GM19452 (cell line): ENCODE data around the gene SDE2.
"Not testable (repeated sequence)": the region's sequence is repeated elsewhere in the genome, so short reads cannot be mapped to it uniquely, and the experiment has no call there.

Experiments used
- ATAC-seq: cut with Tn5 transposase; IDR thresholded peaks from one replicate; pipeline ENCODE4 v1.9.1; 2021; ENCODE audit not compliant: unreplicated experiment

SDE2 gene

DNA sequence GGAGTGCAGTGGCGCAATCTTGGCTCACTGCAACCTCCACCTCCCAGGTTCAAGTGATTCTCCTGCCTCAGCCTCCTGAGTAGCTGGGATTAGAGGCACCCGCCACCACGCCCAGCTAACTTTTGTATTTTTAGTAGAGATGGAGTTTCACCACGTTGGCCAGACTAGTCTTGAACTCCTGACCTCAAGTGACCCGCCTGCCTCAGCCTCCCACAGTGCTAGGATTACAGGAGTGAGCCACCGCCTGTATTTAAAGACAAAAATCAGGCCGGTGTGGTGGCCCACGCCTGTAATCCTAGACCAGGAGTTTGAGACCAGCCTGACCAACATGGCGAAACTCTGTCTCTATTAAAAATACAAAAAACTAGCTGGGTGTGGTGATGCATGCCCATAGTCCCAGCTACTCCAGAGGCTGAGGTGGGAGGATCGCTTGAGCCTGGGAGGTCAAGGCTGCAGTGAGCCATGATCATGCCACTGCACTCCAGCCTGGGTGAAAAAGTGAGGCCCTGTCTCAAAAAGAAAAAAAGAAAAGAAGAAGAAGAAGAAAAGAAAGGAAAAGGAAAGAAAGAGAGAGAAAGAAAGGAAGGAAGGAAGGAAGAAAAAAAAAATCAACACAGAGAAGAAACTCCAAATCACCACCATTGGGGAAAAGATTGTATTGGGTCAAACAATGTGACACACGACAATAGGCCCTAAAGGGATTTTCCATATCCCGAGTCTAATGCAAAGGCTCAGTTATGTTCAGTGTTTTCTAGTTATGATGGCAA is 8.2 kb upstream of the SDE2 start:
- not testable (repeated sequence) for ATAC-seq

DNA sequence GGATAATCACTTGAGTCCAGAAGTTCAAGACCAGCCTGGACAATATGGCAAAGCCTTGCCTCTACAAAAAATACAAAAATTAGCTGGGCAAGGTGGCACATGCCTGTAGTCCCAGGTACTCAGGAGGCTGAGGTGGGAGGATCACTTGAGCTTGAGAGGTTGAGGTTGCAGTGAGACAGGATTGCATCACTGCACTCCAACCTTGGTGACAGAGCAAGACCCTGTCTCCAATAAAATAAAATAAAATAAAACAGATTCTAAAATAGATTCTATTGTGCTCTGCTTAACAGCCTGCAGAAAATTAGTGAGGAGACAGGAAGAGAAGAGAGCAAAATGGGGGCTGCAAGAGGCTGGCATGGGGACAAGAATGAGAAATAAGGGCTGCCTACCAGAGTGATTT is 7.5 kb upstream of the SDE2 start:
- ATAC-seq = no peak

DNA sequence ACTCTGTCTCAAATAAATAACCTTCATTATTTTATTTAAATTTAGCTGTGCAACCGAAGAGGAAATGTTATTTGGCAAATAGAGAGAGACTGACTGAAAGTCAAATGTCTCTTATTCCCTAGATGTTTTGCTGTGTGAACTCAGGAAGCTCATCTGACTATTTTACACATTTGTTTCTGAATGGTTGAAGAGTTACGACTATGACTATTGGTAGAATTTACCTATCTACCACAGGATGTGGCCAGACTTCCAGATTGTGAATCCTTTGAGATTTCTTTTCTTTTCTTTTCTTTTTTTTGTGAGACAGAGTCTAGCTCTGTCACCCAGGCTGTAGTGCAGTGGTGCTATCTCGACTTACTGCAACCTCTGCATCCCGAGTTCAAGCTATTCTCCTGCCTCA is 5.3 kb upstream of the SDE2 start:
- no peak for ATAC-seq

DNA sequence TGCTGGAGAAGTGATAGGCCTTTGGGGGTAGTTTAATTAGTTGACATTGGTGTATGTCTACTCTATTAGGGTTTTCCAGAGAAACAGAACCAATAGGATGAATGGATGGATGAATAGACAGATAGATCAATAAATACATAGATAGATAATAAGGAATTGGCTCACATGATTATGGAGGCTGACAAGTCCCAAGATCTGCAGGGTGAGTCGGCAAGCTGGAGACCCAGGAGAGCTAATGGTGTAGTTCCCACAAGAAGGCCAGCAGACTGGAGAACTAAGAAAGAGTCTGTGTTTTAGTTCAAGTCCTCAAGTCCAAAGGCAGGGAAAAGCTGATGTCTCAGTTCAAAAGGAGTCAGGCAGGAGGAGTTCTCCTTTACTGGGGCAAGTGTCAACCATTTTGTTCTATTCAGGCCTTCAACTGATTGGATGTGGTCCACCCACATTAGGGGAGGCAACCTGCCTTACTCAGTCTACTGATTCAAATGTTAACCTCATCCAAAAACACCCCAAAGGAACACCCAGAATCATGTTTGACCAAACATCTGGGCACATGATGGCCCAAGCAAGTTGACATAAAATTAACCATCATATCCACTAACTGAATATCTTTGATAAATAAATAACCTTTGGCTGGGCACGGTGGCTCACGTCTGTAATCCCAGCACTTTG is 4.5 kb upstream of the SDE2 start:
- no peak for ATAC-seq

DNA sequence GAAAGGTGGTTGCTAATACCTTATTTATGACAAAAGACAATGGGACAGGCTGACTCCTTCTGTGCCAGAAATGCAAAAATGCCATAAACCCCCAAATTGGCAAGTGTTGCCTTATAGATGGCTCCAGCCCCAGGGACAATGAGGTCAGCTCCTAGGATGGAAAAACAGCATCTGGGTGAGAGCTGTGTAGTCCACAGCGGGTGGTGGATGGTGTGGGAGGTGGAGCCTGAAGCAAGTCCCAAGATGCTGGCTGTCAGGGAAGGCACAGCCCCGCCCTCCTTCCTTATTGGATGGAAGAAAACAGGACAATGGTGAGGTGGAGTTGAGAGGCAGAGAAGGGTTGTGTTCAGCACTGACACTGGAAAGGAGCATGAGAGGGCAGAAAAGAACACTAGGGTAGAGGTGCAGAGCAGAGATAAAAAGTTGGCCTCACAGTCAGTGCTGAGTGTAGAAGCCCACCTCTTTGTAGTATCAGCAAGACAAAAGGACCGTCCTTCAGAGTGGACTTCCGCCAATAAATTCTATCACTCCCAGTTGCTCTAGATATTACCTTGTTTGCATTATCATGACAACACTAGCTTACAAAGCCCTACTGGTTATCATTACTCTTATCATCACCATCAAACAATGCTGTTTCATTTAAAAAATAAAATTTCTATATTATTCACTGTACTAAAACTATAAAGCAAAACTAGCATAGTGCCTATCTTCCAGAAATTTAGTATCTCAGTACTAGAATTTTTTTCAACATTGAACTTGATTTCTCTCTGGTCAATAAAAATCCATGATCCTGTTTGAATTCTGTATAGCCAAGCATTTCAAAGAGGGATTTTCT is 3.7 kb upstream of the SDE2 start:
- ATAC-seq = no peak

DNA sequence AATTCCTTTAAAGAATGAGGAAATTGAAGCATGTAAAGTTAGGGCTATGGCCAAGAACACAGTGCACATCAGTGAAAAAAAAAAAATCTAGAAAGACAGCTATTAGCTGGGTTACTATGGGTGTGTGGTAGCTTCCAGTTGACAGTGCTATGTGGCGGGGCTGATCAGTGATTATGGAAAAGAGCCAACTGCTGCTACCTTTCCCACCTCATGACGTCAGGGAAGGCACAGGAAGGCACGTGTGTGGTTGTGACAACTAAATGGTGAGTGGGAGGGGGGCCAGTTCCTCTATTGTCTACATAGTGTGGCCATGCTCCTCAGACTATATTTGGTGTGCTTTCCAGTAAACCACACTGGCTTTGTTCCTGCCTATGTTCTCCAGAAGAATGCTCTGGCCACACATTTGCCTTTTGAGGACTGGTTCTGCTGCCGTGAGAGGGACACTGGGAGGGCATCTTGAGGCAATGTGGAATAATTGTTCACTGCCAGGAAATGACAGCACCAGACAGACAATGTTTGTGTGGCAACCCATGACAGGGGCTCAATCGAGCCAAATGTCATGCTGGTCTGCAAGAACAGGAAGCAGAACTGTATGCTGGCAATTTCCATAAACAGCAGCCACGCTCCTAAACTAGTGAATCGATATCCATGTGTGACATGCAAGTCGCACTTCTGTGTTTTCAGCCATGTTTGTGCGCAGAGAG is 3.0 kb upstream of the SDE2 start:
- ATAC-seq = peak; percentile 23

DNA sequence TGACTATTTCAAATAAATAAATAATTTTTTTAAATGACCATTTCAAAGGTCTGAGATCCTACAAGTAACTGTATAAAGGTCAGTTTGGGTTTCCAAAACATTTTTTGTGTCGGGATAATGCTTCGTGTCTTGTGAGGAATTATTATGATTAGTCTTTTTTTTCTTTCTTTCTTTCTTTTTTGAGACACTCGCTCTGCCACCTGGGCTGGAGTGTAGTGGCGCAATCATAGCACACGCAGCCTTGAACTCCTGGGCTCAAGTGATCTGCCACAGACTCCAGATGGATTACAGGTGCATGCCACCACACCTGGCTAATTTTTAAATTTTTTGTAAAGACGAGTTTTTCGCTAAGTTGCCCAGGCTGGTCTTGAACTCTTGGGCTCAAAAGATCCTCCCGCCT is 1.9 kb upstream of the SDE2 start:
- no peak for ATAC-seq

DNA sequence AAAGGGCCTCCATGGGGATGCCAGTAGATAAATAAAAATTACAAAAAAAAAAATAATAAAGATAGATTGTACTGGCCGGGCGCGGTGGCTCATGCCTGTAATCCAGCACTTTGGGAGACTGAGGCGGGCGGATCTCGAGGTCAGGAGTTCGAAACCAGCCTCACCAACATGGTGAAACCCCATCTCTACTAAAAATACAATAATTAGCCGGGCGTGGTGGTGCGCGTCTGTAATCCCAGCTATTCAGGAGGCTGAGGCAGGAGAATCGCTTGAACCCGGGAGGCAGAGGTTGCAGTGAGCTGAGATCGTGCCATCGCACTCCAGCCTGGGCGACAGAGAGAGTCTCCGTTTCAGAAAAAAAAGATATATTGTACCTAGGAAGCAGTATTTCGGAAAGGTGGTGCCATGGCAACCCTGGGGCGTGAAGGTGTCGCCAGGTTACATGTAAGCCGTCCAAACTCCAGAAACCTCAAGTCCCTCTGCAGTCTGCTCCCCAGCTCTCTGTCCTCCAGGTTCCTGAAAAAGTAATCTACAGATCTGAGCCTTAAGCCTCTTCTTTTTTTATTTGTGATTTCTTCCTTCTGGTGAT is 1.4 kb upstream of the SDE2 start:
- ATAC-seq = not testable (repeated sequence)

DNA sequence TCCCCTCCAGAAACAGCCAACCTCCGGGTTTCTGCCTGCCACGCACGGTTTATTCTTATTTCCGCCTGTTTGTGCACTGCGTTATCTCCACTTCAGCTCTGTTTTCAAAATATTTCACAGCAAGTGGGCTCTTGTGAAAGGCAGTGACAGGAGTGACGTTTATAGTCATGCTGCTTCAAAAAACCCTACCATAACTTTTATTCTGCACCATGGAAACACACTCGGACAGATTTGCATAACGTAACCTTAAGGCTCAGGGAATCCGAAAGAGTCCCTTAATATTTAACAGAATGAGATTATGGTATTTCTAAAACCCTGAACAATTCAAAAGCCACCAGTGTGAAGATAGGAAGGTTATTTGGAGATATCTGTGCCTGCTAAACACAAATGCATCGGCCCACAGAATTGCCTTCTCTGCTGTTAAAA is 782 bp upstream of the SDE2 start:
- ATAC-seq = peak; percentile 31

DNA sequence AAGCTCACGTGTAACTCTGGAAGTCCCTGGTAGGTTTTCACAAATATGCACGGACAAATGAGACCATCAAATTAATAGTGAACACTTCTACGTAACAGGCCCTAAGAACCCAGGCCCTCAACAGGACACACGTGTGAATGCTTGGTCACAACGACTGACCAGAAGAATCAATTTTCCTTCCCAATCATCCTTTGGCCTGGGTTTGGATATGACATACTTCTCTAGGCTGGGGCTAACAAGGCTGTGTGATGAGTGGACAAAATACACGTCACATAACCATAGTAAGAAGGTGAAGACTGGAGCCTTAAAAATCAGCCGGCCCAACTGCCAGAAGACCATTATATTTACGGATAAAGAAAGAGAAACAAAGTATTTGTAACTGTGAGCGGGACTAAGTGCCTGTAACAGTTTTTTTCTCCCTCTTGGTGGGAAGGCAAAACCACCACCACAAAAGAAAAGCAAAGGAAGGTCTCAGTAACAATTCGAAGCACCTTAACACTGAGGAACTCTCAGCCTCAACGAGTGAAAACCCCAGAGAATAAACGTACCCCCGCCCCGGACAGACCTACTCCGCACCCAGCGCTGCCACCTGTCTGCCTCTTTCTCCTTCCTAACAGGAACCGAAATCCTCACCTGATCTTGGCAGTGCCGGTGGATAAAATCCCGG is 450 bp downstream of the SDE2 start:
- peak; percentile 6 for ATAC-seq

DNA sequence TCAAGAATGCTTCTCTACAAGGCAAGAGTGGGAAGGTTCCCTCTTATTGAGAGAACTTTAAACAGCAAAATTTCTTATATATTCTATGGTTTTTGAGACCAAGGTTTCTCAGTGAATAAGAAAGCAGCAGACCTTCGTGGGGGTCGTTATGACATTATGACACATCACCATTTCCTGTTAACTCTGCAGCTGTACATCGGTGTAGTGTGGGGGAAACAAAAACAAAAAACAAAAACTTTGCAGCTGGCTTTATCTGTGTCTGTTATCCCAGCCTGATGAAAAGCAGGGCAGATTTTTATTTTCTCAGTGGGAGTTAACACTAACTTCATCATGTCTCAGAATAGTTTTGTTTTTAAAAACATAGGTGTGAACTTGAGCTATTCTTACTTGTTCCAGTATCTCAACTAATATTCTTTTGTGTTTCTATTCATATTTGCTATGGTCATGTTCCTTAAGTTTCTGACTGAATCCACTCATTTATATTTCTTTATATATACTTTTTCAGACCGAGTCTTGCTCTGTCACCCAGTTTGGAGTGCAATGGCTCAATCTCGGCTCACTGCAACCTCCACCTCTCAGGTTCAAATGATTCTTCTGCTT is 2.1 kb downstream of the SDE2 start:
- ATAC-seq = no peak

DNA sequence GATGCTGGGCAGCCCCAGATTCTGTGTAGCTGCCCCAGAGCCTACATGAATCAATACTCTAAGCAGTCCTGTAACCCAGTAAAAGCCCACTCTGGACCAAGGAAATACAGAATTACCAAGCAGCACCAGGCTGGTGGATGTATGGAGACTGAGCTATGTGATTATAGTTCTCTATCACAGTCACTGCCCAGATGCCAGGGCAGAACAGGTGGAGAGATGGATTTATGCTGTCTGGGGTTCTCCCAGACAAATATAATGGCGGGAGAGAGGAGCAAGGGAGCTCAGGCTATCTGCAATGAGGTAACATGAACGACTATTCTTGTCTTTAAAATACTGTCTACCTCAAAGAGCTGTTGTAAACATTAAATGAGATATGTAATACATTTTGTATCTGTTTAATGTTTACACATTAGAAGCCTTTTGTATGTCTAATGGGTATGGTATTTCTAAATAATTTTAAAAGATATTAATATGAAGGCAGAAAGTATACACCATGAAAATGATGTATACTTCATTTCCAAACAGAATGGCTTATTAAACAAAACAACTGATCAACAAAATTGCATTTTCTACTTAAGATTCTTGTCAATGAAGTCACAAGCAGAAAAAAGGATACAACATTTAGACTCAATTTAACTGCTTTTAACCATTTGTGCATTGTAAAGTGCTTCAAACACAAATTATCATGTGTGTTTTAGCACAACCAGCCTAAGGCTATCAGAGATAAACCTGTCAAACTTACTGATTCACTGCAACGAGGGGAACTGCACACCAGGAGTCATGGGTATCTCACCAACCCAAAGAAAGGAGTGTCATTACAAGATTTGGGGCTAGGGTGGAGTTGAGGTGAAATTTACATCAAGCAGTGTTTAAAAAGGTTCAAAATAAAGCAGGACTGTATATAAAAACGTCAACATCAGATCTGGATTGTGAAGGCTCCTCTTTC is 3.0 kb downstream of the SDE2 start:
- ATAC-seq = no peak

DNA sequence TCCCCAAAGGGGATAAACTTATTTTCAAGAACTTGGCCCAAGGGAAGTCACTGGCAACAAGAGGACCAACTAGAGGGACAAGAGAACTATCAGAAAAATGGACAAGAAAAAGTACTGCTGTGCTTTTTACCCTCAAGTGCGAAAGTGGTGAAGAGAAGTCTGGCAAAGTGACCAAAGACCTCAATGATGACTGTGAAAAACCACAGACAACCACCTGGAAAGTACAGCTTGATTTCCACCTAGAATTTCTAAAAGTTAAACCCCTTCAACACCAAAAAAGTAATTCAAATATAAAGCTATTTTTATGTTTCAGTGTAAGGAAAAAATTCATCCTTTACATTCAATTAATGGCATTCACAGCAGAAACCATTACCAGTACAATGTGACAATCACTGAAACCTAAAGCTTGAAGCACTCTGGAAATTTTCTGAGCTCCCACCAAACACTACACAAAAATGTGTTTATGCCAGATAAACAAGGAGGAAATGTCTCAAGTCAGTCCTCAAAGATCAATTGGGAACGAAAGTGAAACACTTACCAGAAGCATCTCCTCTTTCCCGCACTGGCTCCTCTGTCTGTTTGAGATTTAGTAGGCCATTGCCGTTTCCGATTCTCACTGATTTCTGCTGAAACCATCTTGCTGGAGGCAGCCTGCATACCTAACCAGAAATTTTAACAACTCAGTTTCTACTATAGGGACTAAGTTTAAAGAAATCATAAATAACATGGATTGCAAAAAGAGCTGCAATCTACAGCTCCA is 8.3 kb downstream of the SDE2 start:
- ATAC-seq = no peak

DNA sequence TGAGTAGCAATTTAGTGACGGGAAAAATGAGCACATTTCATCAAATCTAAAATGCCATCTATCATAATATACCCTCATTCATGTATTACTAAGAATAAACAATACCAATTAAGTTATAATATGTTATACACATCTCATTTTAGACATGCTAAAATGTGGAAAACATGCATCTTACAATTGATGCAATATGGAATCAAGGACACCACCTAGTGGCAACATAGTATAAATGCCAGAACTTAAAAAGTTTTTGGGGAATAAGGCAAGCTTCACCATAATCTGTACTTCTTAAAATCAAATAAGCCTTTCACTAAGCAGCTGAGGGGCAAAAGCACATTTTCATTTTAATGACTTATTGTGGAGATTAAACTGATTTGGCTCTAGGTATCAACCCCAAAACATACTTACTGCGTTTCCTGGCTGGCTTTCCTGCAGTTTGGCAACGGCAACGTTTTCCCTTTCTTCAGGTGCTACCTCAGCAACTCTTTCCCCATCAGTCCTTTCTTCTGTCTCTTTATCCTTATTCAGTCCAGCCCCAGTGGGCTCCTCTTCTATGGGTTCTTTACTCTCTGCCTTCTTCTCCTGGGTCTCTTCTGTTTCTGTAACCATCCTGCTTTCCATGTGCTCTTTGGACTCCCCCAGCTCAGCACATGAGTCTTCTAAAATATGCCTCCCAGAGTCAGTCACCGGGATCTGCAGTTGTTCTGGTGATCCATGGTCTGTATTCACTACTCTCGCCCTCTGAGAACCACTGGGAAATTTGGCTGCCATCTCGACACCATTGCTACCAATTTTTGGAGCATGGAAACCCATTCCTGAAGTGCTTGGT is 11.4 kb downstream of the SDE2 start:
- no peak for ATAC-seq

DNA sequence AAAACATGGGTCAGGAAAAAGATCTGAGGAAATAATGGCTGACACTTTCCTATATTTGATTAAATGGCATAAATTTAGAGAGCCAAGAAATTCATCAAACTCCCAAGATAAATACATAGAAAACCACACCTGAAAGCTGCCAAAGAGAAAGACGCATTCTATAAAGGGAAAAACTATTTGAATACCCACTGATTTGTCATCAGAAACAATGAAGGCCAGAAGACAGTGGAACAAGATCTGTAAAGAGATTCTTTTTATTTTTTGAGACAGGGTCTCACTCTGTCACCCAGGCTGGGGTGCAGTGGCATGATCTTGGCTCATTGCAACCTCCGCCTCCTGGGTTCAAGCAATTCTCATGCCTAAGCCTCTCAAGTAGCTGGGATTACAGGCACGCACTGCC is 17.4 kb downstream of the SDE2 start:
- no peak for ATAC-seq

DNA sequence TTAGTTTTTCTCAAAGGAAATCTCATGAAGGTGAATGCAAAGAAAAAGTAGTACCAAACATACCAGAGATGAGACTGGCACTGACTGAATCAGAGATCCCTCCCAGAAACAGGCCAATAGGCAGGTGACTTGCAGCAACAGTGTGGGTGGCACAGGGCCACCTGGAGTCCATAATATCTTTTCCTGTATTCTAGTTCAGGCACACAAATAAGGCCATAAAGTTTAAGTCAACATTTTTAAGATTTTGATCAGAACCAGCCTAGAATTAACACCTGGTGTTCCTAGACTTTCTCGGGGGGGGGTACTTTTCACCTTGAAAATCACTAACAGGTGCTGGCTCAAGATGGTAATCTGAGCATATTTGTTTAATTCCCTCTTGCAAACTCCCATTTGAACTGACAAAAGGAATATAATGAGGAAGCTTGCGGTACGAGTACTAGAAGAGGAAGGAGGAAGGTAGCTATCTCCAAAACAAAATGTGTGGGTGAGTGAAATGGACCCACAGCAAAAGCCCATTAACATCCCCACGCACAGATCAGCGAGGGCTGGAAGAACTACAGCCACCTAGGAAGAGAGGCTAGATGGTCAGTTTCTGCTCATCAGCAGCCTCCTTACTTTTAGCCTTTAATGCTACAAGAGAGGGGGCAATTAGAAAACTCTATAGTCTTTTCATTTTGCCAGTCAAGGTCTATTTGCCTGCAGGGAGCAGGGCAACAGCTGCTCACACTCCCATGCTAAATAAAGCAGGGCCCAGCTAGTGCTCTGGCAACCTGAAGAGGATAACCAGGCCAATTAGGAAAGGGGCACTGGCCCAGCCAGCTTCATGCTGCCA is 18.9 kb downstream of the SDE2 start:
- ATAC-seq = no peak
